ENCODE measurements around the gene DHX40.
"Not testable (repeated sequence)": the region's sequence is repeated elsewhere in the genome, so short reads cannot be mapped to it uniquely, and the experiment has no call there.

DHX40 gene

GRCh38 chr17:59565171-59565958 is at the start of gene DHX40:
TSS of gene DHX40 (plus strand) at chr17:59565610. CDS start at chr17:59565672, 62 bp downstream.
- peaks cover 5% of the 10 kb centered on the region for H3K36me3 ChIP-seq (ENCODE audit: insufficient read depth, low read length)
- TF ChIP-seq POLR2AphosphoS5 (IDR thresholded peaks at IDR 0.05; ENCODE audit: borderline replicate concordance, low read depth, low read length), result peak; percentile 72; the same call in 1 of the 2 replicates
- TF ChIP-seq FOXP2 (optimal IDR thresholded peaks at IDR 0.05; ENCODE audit: control extremely low read depth, extremely low read length, insufficient read depth), result peak; percentile 92
- no peak for TF ChIP-seq EZH2 (IDR thresholded peaks at IDR 0.05)
- peak within 1 kb of the TSS; percentile 71 for H3K9ac ChIP-seq (ENCODE audit: insufficient read length)
- DNase-seq (ENCODE audit: low read depth, low spot score), result peak; percentile 73
- H3K4me3 ChIP-seq, result peak within 1 kb of the TSS; percentile 96
- H3K9me3 ChIP-seq (ENCODE audit: low read depth, low read length), result 0 out of 2 replicates have a peak, but pooled peaks cover 5% of the 10 kb centered on the region
- H3K27ac ChIP-seq, result peak within 1 kb of the TSS; percentile 69

- Histone ChIP-seq H3K9ac (ENCODE audit: insufficient read length) (no peak overlapping the region), H3K9me3 (ENCODE audit: low read depth, low read length) (no peaks in the 10 kb centered on the region), H3K27ac (no peak overlapping the region), H3K36me3 (ENCODE audit: insufficient read depth, low read length) (no peaks in the 10 kb centered on the region), H3K4me3 (no peak overlapping the region)
- DNase-seq (ENCODE audit: low read depth, low spot score), result no peak
- TF ChIP-seq POLR2AphosphoS5 (IDR thresholded peaks at IDR 0.05; ENCODE audit: borderline replicate concordance, low read depth, low read length), result no peak
- TF ChIP-seq FOXP2 (optimal IDR thresholded peaks at IDR 0.05; ENCODE audit: control extremely low read depth, extremely low read length, insufficient read depth), result no peak
- no peak for TF ChIP-seq EZH2 (IDR thresholded peaks at IDR 0.05)
Observed at GRCh38 chr17:59516451-59516850, 49.0 kb upstream of the DHX40 start.

GRCh38 chr17:59519132-59519531 is 46.3 kb upstream of the DHX40 start:
- Histone ChIP-seq H3K4me3 (no peak overlapping the region), H3K36me3 (ENCODE audit: insufficient read depth, low read length) (no peaks in the 10 kb centered on the region), H3K27ac (no peak overlapping the region), H3K9me3 (ENCODE audit: low read depth, low read length) (no peaks in the 10 kb centered on the region), H3K9ac (ENCODE audit: insufficient read length) (no peak overlapping the region)
- no peak for TF ChIP-seq POLR2AphosphoS5 (IDR thresholded peaks at IDR 0.05; ENCODE audit: borderline replicate concordance, low read depth, low read length)
- no peak for TF ChIP-seq EZH2 (IDR thresholded peaks at IDR 0.05)
- no peak for TF ChIP-seq FOXP2 (optimal IDR thresholded peaks at IDR 0.05; ENCODE audit: control extremely low read depth, extremely low read length, insufficient read depth)
- no peak for DNase-seq (ENCODE audit: low read depth, low spot score)

- TF ChIP-seq EZH2 (IDR thresholded peaks at IDR 0.05), result no peak
- no peak for TF ChIP-seq POLR2AphosphoS5 (IDR thresholded peaks at IDR 0.05; ENCODE audit: borderline replicate concordance, low read depth, low read length)
- no peak for TF ChIP-seq FOXP2 (optimal IDR thresholded peaks at IDR 0.05; ENCODE audit: control extremely low read depth, extremely low read length, insufficient read depth)
- H3K4me3 ChIP-seq, result no peak overlapping the region
- DNase-seq (ENCODE audit: low read depth, low spot score), result no peak
Observed at GRCh38 chr17:59520251-59520650, 45.2 kb upstream of the DHX40 start.

GRCh38 chr17:59521465-59522126 is 43.8 kb upstream of the DHX40 start:
- peak overlapping the region; percentile 7; the same call in 1 of the 2 replicates for H3K4me3 ChIP-seq
- no peaks in the 10 kb centered on the region for H3K9me3 ChIP-seq (ENCODE audit: low read depth, low read length)
- H3K9ac ChIP-seq (ENCODE audit: insufficient read length), result no peak overlapping the region
- DNase-seq (ENCODE audit: low read depth, low spot score), result no peak
- no peak for TF ChIP-seq FOXP2 (optimal IDR thresholded peaks at IDR 0.05; ENCODE audit: control extremely low read depth, extremely low read length, insufficient read depth)
- TF ChIP-seq POLR2AphosphoS5 (IDR thresholded peaks at IDR 0.05; ENCODE audit: borderline replicate concordance, low read depth, low read length), result no peak
- no peak for TF ChIP-seq EZH2 (IDR thresholded peaks at IDR 0.05)
- H3K27ac ChIP-seq, result no peak overlapping the region
- no peaks in the 10 kb centered on the region for H3K36me3 ChIP-seq (ENCODE audit: insufficient read depth, low read length)

More at GRCh38 chr17:59520251-59520650, 45.2 kb upstream of the DHX40 start:
- Histone ChIP-seq H3K9me3 (ENCODE audit: low read depth, low read length) (no peaks in the 10 kb centered on the region), H3K9ac (ENCODE audit: insufficient read length) (no peak overlapping the region), H3K36me3 (ENCODE audit: insufficient read depth, low read length) (no peaks in the 10 kb centered on the region), H3K27ac (no peak overlapping the region)

GRCh38 chr17:59524930-59525329 is 40.5 kb upstream of the DHX40 start:
- not testable (repeated sequence) for H3K27ac ChIP-seq; H3K9me3 ChIP-seq (ENCODE audit: low read depth, low read length); DNase-seq (ENCODE audit: low read depth, low spot score); H3K9ac ChIP-seq (ENCODE audit: insufficient read length); H3K36me3 ChIP-seq (ENCODE audit: insufficient read depth, low read length); H3K4me3 ChIP-seq

- no peaks in the 10 kb centered on the region for H3K9me3 ChIP-seq (ENCODE audit: low read depth, low read length)
- no peak for DNase-seq (ENCODE audit: low read depth, low spot score)
- no peak for TF ChIP-seq EZH2 (IDR thresholded peaks at IDR 0.05)
- no peak for TF ChIP-seq POLR2AphosphoS5 (IDR thresholded peaks at IDR 0.05; ENCODE audit: borderline replicate concordance, low read depth, low read length)
- no peak for TF ChIP-seq FOXP2 (optimal IDR thresholded peaks at IDR 0.05; ENCODE audit: control extremely low read depth, extremely low read length, insufficient read depth)
- no peaks in the 10 kb centered on the region for H3K36me3 ChIP-seq (ENCODE audit: insufficient read depth, low read length)
- no peak overlapping the region for H3K27ac ChIP-seq
- no peak overlapping the region for H3K9ac ChIP-seq (ENCODE audit: insufficient read length)
- no peak overlapping the region for H3K4me3 ChIP-seq
Observed at GRCh38 chr17:59525668-59526067, 39.7 kb upstream of the DHX40 start.

- Histone ChIP-seq H3K27ac (no peak overlapping the region), H3K4me3 (no peak overlapping the region), H3K9me3 (ENCODE audit: low read depth, low read length) (no peaks in the 10 kb centered on the region), H3K36me3 (ENCODE audit: insufficient read depth, low read length) (no peaks in the 10 kb centered on the region), H3K9ac (ENCODE audit: insufficient read length) (no peak overlapping the region)
- TF ChIP-seq EZH2 (IDR thresholded peaks at IDR 0.05) (no peak), FOXP2 (optimal IDR thresholded peaks at IDR 0.05; ENCODE audit: control extremely low read depth, extremely low read length, insufficient read depth) (no peak), POLR2AphosphoS5 (IDR thresholded peaks at IDR 0.05; ENCODE audit: borderline replicate concordance, low read depth, low read length) (no peak)
- no peak for DNase-seq (ENCODE audit: low read depth, low spot score)
Observed at GRCh38 chr17:59526451-59526850, 39.0 kb upstream of the DHX40 start.

Measured in SK-N-MC (cell line).